ENCODE data around the gene TLCD3A. TPM values are rescaled to one million over a fixed set of nuclear protein-coding genes. Genes with fewer than 3 reads are reported as not detected.

Gene TLCD3A
- total RNA-seq, 1 experiment from 2014 or later: 21.6 TPM

- Mint-ChIP-seq H3K9me3 (no peaks in the 10 kb centered on the region), H3K4me1 (peaks cover 11% of the 10 kb centered on the region), H3K4me3 (no peak overlapping the region), H3K27me3 (ENCODE audit: low read depth) (no peaks in the 10 kb centered on the region), H3K27ac (no peak overlapping the region), H3K36me3 (peaks cover 46% of the 10 kb centered on the region)
- ChIA-PET POLR2A (interaction anchor here (1.2 kb wide), 1 partner anchor 191 kb away, joined by 3 read pairs; the partner anchor contains the start of gene NXN), CTCF (interaction anchor here (1.0 kb wide), 1 partner anchor 208 kb away, joined by 6 read pairs; the partner anchor contains the start of gene TIMM22)
- DNase-seq (ENCODE audit: low spot score) (no peak), ATAC-seq (no peak)
- TF ChIP-seq ZNF121 (CRISPR knock-in tag; IDR thresholded peaks at IDR 0.05) (peak; percentile 5; the same call in 1 of the 2 replicates), IRF2 (CRISPR knock-in tag; IDR thresholded peaks at IDR 0.05; ENCODE audit: borderline replicate concordance, low read depth) (no peak)
These were observed 56.2 kb downstream of the TLCD3A start for GRCh38 chr17:788551-788950.

- no peak for TF ChIP-seq ZNF263 (CRISPR knock-in tag; IDR thresholded peaks at IDR 0.05; ENCODE audit: low read depth)
- no peak for TF ChIP-seq ZBTB43 (CRISPR knock-in tag; IDR thresholded peaks at IDR 0.05)
- no peak for TF ChIP-seq PRDM15 (CRISPR knock-in tag; IDR thresholded peaks at IDR 0.05)
- TF ChIP-seq E2F5 (CRISPR knock-in tag; IDR thresholded peaks at IDR 0.05): no peak
- no peak for TF ChIP-seq ARID4B (CRISPR knock-in tag; IDR thresholded peaks at IDR 0.05; ENCODE audit: borderline replicate concordance)
- TF ChIP-seq JAZF1 (CRISPR knock-in tag; IDR thresholded peaks at IDR 0.05): no peak
- no peak for TF ChIP-seq ESRRA (CRISPR knock-in tag; IDR thresholded peaks at IDR 0.05; ENCODE audit: borderline replicate concordance)
- no peak for TF ChIP-seq FOXP1 (CRISPR knock-in tag; IDR thresholded peaks at IDR 0.05; ENCODE audit: borderline replicate concordance)
- no peak for TF ChIP-seq MYBL2 (CRISPR knock-in tag; IDR thresholded peaks at IDR 0.05)
- no peak for TF ChIP-seq CREB1 (CRISPR knock-in tag; IDR thresholded peaks at IDR 0.05)
- no peak for TF ChIP-seq CDX4 (CRISPR knock-in tag; IDR thresholded peaks at IDR 0.05; ENCODE audit: borderline replicate concordance)
- TF ChIP-seq TEAD1 (CRISPR knock-in tag; IDR thresholded peaks at IDR 0.05): no peak
- no peak for TF ChIP-seq NR1H2 (CRISPR knock-in tag; IDR thresholded peaks at IDR 0.05)
- no peak for TF ChIP-seq MAX (CRISPR knock-in tag; IDR thresholded peaks at IDR 0.05)
- DNase-seq (ENCODE audit: low spot score) (no peak), ATAC-seq (no peak)
- ChIA-PET POLR2A (interaction anchor here (1.2 kb wide), 1 partner anchor 191 kb away, joined by 3 read pairs; the partner anchor contains the start of gene NXN), CTCF (interaction anchor here (1.0 kb wide), 1 partner anchor 207 kb away, joined by 6 read pairs; the partner anchor contains the start of gene TIMM22)
- no peaks in the 10 kb centered on the region for H3K27me3 Mint-ChIP-seq (ENCODE audit: low read depth)
- H3K4me3 Mint-ChIP-seq: no peak overlapping the region
- peaks cover 42% of the 10 kb centered on the region for H3K36me3 Mint-ChIP-seq
- H3K9me3 Mint-ChIP-seq: no peaks in the 10 kb centered on the region
- H3K27ac Mint-ChIP-seq: peak overlapping the region; percentile 80
- H3K4me1 Mint-ChIP-seq: peaks cover 9% of the 10 kb centered on the region; the same call in 1 of the 2 replicates
These were observed 56.9 kb downstream of the TLCD3A start for GRCh38 chr17:789160-789840.

Measured in WTC11 (cell line).